Measurements from ENCODE around the gene NMNAT2. TPM values are rescaled to one million over a fixed set of nuclear protein-coding genes. Genes with fewer than 3 reads are reported as not detected.

NMNAT2 gene
- total and polyA plus RNA-seq, 10 of the 15 experiments (the other 5 are each of a cell fraction or from before 2014, with no cell fraction given) = 0.02 to 2.0 (median 0.60) TPM

- RAD21 ChIA-PET (ENCODE audit: unreplicated experiment) = no interaction called here
- intact Hi-C loops (cut with micrococcal nuclease; ENCODE audit: unreplicated experiment) (no loop called here), in situ Hi-C loops (cut with MboI) (no loop called here)
- no peak overlapping the region for H2AFZ ChIP-seq (ENCODE audit: control insufficient read depth, low read depth, low read length)
- CTCF ChIA-PET = interaction anchor here (0.8 to 1.3 kb wide), 4 partner anchors 21 to 96 kb away, joined by 3 to 4 read pairs (median 3); no protein-coding TSS in a partner anchor
- H3K9me3 ChIP-seq (replicated peaks; ENCODE audit: control insufficient read depth, insufficient read depth, low read length) = no peaks in the 10 kb centered on the region
- no peaks in the 10 kb centered on the region for H4K20me1 ChIP-seq (ENCODE audit: control insufficient read depth, insufficient read depth)
- H3K27me3 ChIP-seq (replicated peaks in 1 of 2; ENCODE audit: control insufficient read depth in 2 of 2, insufficient read depth in 2 of 2, low read length in 1 of 2) = no peaks in the 10 kb centered on the region
- no peaks in the 10 kb centered on the region for H3K79me2 ChIP-seq (ENCODE audit: control insufficient read depth, insufficient read depth, low read length)
- FAIRE-seq (no peak), DNase-seq (ENCODE audit: low read depth, low spot score) (no peak), ATAC-seq (no peak)
- no TSS peak for BruUV-seq (replicated peaks)
- 62% methylated on average over 2 of the region's 2 CpGs for WGBS (ENCODE audit: insufficient coverage, insufficient replicate concordance, low lambda C conversion rate, missing lambda C conversion rate)
- no peak overlapping the region for H3K4me3 ChIP-seq
- SMC1A ChIA-PET (ENCODE audit: uncharacterized antibody, unreplicated experiment) = interaction anchor here (1.4 kb wide), 1 partner anchor 20 kb away, joined by 4 read pairs; no protein-coding TSS in a partner anchor
- no peaks in the 10 kb centered on the region for H3K4me1 ChIP-seq (ENCODE audit: control insufficient read depth, insufficient read depth, low read length)
- H3K9ac ChIP-seq (ENCODE audit: control insufficient read depth, insufficient read depth, low read length) = no peak overlapping the region
- H3K36me3 ChIP-seq (ENCODE audit: control insufficient read depth in 2 of 2, insufficient read depth in 2 of 2, low read length in 1 of 2) = no peaks in the 10 kb centered on the region
- POLR2A ChIA-PET = no interaction called here
- no peak overlapping the region for H3K4me2 ChIP-seq (ENCODE audit: control insufficient read depth, insufficient read depth)
- H3K27ac ChIP-seq (ENCODE audit: control insufficient read depth, insufficient read depth) = no peak overlapping the region
- TF ChIP-seq CREM (IDR thresholded peaks at IDR 0.05; ENCODE audit: low read depth) = no peak
- TF ChIP-seq SIX5 (IDR thresholded peaks at IDR 0.05; ENCODE audit: low read depth, low read length, severe bottlenecking) = no peak
- TF ChIP-seq USF2 (IDR thresholded peaks at IDR 0.05; ENCODE audit: borderline replicate concordance, low read depth, low read length) = no peak
- TF ChIP-seq ZNF217 (IDR thresholded peaks at IDR 0.05) = no peak
- no peak for TF ChIP-seq KLF5 (IDR thresholded peaks at IDR 0.05; ENCODE audit: partially characterized antibody)
- no peak for TF ChIP-seq SMC3 (IDR thresholded peaks at IDR 0.05; ENCODE audit: borderline replicate concordance, low read length)
- TF ChIP-seq, protein P1, sequence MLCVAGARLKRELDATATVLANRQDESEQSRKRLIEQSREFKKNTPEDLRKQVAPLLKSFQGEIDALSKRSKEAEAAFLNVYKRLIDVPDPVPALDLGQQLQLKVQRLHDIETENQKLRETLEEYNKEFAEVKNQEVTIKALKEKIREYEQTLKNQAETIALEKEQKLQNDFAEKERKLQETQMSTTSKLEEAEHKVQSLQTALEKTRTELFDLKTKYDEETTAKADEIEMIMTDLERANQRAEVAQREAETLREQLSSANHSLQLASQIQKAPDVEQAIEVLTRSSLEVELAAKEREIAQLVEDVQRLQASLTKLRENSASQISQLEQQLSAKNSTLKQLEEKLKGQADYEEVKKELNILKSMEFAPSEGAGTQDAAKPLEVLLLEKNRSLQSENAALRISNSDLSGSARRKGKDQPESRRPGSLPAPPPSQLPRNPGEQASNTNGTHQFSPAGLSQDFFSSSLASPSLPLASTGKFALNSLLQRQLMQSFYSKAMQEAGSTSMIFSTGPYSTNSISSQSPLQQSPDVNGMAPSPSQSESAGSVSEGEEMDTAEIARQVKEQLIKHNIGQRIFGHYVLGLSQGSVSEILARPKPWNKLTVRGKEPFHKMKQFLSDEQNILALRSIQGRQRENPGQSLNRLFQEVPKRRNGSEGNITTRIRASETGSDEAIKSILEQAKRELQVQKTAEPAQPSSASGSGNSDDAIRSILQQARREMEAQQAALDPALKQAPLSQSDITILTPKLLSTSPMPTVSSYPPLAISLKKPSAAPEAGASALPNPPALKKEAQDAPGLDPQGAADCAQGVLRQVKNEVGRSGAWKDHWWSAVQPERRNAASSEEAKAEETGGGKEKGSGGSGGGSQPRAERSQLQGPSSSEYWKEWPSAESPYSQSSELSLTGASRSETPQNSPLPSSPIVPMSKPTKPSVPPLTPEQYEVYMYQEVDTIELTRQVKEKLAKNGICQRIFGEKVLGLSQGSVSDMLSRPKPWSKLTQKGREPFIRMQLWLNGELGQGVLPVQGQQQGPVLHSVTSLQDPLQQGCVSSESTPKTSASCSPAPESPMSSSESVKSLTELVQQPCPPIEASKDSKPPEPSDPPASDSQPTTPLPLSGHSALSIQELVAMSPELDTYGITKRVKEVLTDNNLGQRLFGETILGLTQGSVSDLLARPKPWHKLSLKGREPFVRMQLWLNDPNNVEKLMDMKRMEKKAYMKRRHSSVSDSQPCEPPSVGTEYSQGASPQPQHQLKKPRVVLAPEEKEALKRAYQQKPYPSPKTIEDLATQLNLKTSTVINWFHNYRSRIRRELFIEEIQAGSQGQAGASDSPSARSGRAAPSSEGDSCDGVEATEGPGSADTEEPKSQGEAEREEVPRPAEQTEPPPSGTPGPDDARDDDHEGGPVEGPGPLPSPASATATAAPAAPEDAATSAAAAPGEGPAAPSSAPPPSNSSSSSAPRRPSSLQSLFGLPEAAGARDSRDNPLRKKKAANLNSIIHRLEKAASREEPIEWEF (IDR thresholded peaks at IDR 0.05; ENCODE audit: insufficient replicate concordance, low read depth, low read length) = no peak
- TF ChIP-seq, protein P2, sequence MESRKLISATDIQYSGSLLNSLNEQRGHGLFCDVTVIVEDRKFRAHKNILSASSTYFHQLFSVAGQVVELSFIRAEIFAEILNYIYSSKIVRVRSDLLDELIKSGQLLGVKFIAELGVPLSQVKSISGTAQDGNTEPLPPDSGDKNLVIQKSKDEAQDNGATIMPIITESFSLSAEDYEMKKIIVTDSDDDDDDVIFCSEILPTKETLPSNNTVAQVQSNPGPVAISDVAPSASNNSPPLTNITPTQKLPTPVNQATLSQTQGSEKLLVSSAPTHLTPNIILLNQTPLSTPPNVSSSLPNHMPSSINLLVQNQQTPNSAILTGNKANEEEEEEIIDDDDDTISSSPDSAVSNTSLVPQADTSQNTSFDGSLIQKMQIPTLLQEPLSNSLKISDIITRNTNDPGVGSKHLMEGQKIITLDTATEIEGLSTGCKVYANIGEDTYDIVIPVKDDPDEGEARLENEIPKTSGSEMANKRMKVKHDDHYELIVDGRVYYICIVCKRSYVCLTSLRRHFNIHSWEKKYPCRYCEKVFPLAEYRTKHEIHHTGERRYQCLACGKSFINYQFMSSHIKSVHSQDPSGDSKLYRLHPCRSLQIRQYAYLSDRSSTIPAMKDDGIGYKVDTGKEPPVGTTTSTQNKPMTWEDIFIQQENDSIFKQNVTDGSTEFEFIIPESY (IDR thresholded peaks at IDR 0.05) = no peak
- no peak for TF ChIP-seq HCFC1 (IDR thresholded peaks at IDR 0.05; ENCODE audit: low read length)
- no peak for TF ChIP-seq BCLAF1 (IDR thresholded peaks at IDR 0.05)
- TF ChIP-seq MTA3 (IDR thresholded peaks at IDR 0.05; ENCODE audit: borderline replicate concordance, low read length) = no peak
- TF ChIP-seq LARP7 (IDR thresholded peaks at IDR 0.05) = no peak
- TF ChIP-seq PAX5 (IDR thresholded peaks at IDR 0.05; ENCODE audit: borderline replicate concordance, low read depth, low read length) = no peak
- TF ChIP-seq ATF7 (IDR thresholded peaks at IDR 0.05; ENCODE audit: low read depth) = no peak
- TF ChIP-seq NR2C1 (IDR thresholded peaks at IDR 0.05) = no peak
These were observed 24.8 kb upstream of the NMNAT2 start for GRCh38 chr1:183443011-183443410.

All from GM12878 (cell line).